GM23248 (cell line): Measurements from ENCODE around the gene PLCB4. TPM values are rescaled to one million over a fixed set of nuclear protein-coding genes. Genes with fewer than 3 reads are reported as not detected.

Experiments
- DNase-seq: peaks from one replicate; pipeline ENCODE4 v3.0.0-alpha.2; 2015
- H2AFZ ChIP-seq: fragments of 200-600 bp; sonication (generic); 2 replicates; pipeline ENCODE4 v1.6.1; 2016; ENCODE audit warnings: antibody characterized with exemption
- H3F3A ChIP-seq: fragments of 200-600 bp; sonication (generic); 2 replicates; pipeline ENCODE4 v1.6.1; 2016; ENCODE audit warnings: mild to moderate bottlenecking, antibody characterized with exemption, mixed run types; ENCODE audit not compliant: insufficient read depth
- H3K27ac ChIP-seq: fragments of 200-600 bp; sonication (generic); 2 replicates; pipeline ENCODE4 v1.5.1; 2016; ENCODE audit warnings: mild to moderate bottlenecking
- H3K27me3 ChIP-seq: fragments of 200-600 bp; sonication (generic); replicated peaks from 2 replicates; pipeline ENCODE4 v1.6.1; 2016; ENCODE audit warnings: mild to moderate bottlenecking; ENCODE audit not compliant: insufficient read depth
- H3K36me3 ChIP-seq: fragments of 200-600 bp; sonication (generic); 2 replicates; pipeline ENCODE4 v1.6.1; 2016; ENCODE audit warnings: low read depth, mild to moderate bottlenecking
- H3K4me1 ChIP-seq: fragments of 200-600 bp; sonication (generic); 2 replicates; pipeline ENCODE4 v1.6.1; 2016; ENCODE audit warnings: mild to moderate bottlenecking; ENCODE audit not compliant: insufficient read depth
- H3K4me2 ChIP-seq: fragments of 200-600 bp; sonication (generic); one replicate; pipeline ENCODE4 v1.6.1; 2016; ENCODE audit warnings: mild to moderate bottlenecking; ENCODE audit not compliant: unreplicated experiment
- H3K4me3 ChIP-seq: fragments of 200-600 bp; sonication (generic); 2 replicates; pipeline ENCODE4 v1.5.1; 2016; ENCODE audit warnings: mild to moderate bottlenecking
- H3K79me2 ChIP-seq: fragments of 200-600 bp; sonication (generic); 2 replicates; pipeline ENCODE4 v1.6.1; 2016; ENCODE audit warnings: mild to moderate bottlenecking; ENCODE audit not compliant: insufficient read depth
- H3K9ac ChIP-seq: fragments of 200-600 bp; sonication (generic); 2 replicates; pipeline ENCODE4 v1.6.1; 2016; ENCODE audit warnings: mild to moderate bottlenecking
- H3K9me2 ChIP-seq: fragments of 200-600 bp; sonication (generic); 2 replicates; pipeline ENCODE4 v1.6.1; 2016; ENCODE audit warnings: mixed run types, mild to moderate bottlenecking, moderate library complexity; ENCODE audit not compliant: insufficient read depth
- H3K9me3 ChIP-seq: fragments of 200-600 bp; sonication (generic); one replicate; pipeline ENCODE4 v1.6.1; 2017; ENCODE audit warnings: low read depth
- H4K20me1 ChIP-seq: fragments of 200-600 bp; sonication (generic); 2 replicates; pipeline ENCODE4 v1.6.0; 2016; ENCODE audit not compliant: insufficient read depth
- EZH2 ChIP-seq: fragments of 200-600 bp; sonication (generic); IDR thresholded peaks from 2 replicates; pipeline ENCODE4 v1.6.1; 2018; ENCODE audit warnings: antibody characterized with exemption, mild to moderate bottlenecking; ENCODE audit not compliant: insufficient read depth, poor library complexity, severe bottlenecking
- EZH2phosphoT487 ChIP-seq: fragments of 200-600 bp; sonication (generic); IDR thresholded peaks from 2 replicates; pipeline ENCODE4 v1.6.1; 2018; ENCODE audit warnings: antibody characterized with exemption, moderate library complexity, mild to moderate bottlenecking, low read depth; ENCODE audit not compliant: insufficient read depth
- WGBS, 2 experiments: methylation state at CpG; one replicate each; pipeline ENCODE4 v1.1.6; 2015 to 2017; ENCODE audit warnings: low lambda C conversion rate in 2 of 2, low coverage in 1 of 2; ENCODE audit errors: missing lambda C conversion rate in 2 of 2; 5-methylcytosine and 5-hydroxymethylcytosine counted together
- in situ Hi-C: fragments of 300-500 bp; cut with MboI; formaldehyde crosslinking; loops from 2 replicates; pipeline ENCODE4 v1.15.0; 2020
- polyA plus RNA-seq: library from polyadenylated mRNA; unstranded; fragments of >200 nt; fragmentation: Nextera tagmentation; extraction: Ambion mirVana; gene quantifications from 2 replicates; pipeline ENCODE4 v1.2.1, GENCODE V29; 2016
- total RNA-seq: library from RNA; depleted of rRNA; stranded (reverse); fragments of >200 nt; shearing (Covaris generic); gene quantifications from 2 replicates; pipeline ENCODE4 v1.2.3, GENCODE V29; 2014

The PLCB4 gene
- total and polyA plus RNA-seq, 2 experiments from 2014 or later = 5.0 to 9.5 TPM

GRCh38 chr20:9399322-9399721 lies 330.4 kb downstream of the PLCB4 start:
- H2AFZ ChIP-seq = no peak overlapping the region
- WGBS, 2 experiments = 86 to 97% methylated on average over 1 of the region's 1 CpG
- H3K4me1 ChIP-seq = peaks cover 13% of the 10 kb centered on the region
- no peaks in the 10 kb centered on the region for H3K9me2 ChIP-seq
- no peaks in the 10 kb centered on the region for H3K9me3 ChIP-seq
- in situ Hi-C loops = no loop called here
- TF ChIP-seq EZH2 = no peak
- no peak for TF ChIP-seq EZH2phosphoT487
- H3K4me2 ChIP-seq = no peak overlapping the region
- no peak overlapping the region for H3K4me3 ChIP-seq
- H3K9ac ChIP-seq = no peak overlapping the region
- no peak overlapping the region for H3K27ac ChIP-seq
- H3K27me3 ChIP-seq = no peaks in the 10 kb centered on the region
- peaks cover 9% of the 10 kb centered on the region; the same call in 1 of the 2 replicates for H3F3A ChIP-seq
- no peaks in the 10 kb centered on the region for H3K79me2 ChIP-seq
- H4K20me1 ChIP-seq = no peaks in the 10 kb centered on the region
- no peaks in the 10 kb centered on the region for H3K36me3 ChIP-seq
- DNase-seq = no peak

- WGBS, 2 experiments = 55 to 57% methylated on average over 4 of the region's 4 CpGs
- H2AFZ ChIP-seq = peak overlapping the region; percentile 14; the same call in 1 of the 2 replicates
- in situ Hi-C loops = loop anchor here (25.0 kb wide), 2 partner anchors 512 to 1037 kb away; partner anchors contain the start of genes MKKS and SLX4IP
- H3K4me1 ChIP-seq = peaks cover 13% of the 10 kb centered on the region
- peaks cover 9% of the 10 kb centered on the region; the same call in 1 of the 2 replicates for H3F3A ChIP-seq
- peak overlapping the region; percentile 31 for H3K4me2 ChIP-seq
- no peaks in the 10 kb centered on the region for H3K79me2 ChIP-seq
- no peak overlapping the region for H3K4me3 ChIP-seq
- no peak overlapping the region for H3K27ac ChIP-seq
- TF ChIP-seq EZH2 = no peak
- TF ChIP-seq EZH2phosphoT487 = no peak
- H3K9me3 ChIP-seq = no peaks in the 10 kb centered on the region
- DNase-seq = peak; percentile 22
- no peaks in the 10 kb centered on the region for H3K27me3 ChIP-seq
- no peaks in the 10 kb centered on the region for H4K20me1 ChIP-seq
- no peaks in the 10 kb centered on the region for H3K36me3 ChIP-seq
- H3K9ac ChIP-seq = no peak overlapping the region
- no peaks in the 10 kb centered on the region for H3K9me2 ChIP-seq
Measured at GRCh38 chr20:9400171-9401025, 331.5 kb downstream of the PLCB4 start.

GRCh38 chr20:9401371-9401770 lies 332.5 kb downstream of the PLCB4 start:
- H3K9me2 ChIP-seq = no peaks in the 10 kb centered on the region
- H3K36me3 ChIP-seq = no peaks in the 10 kb centered on the region
- H3K4me3 ChIP-seq = no peak overlapping the region
- no peaks in the 10 kb centered on the region for H3K9me3 ChIP-seq
- DNase-seq = no peak
- no peaks in the 10 kb centered on the region for H3K27me3 ChIP-seq
- peaks cover 9% of the 10 kb centered on the region; the same call in 1 of the 2 replicates for H3F3A ChIP-seq
- TF ChIP-seq EZH2 = no peak
- in situ Hi-C loops = loop anchor here (25.0 kb wide), 2 partner anchors 511 to 1036 kb away; partner anchors contain the start of genes MKKS and SLX4IP
- no peaks in the 10 kb centered on the region for H4K20me1 ChIP-seq
- 85 to 92% methylated on average over 3 of the region's 3 CpGs for WGBS, 2 experiments
- no peak overlapping the region for H3K4me2 ChIP-seq
- H3K79me2 ChIP-seq = no peaks in the 10 kb centered on the region
- peaks cover 13% of the 10 kb centered on the region for H3K4me1 ChIP-seq
- no peak overlapping the region for H3K9ac ChIP-seq
- H3K27ac ChIP-seq = no peak overlapping the region
- no peak overlapping the region for H2AFZ ChIP-seq

- in situ Hi-C loops = loop anchor here (25.0 kb wide), 2 partner anchors 510 to 1035 kb away; partner anchors contain the start of genes MKKS and SLX4IP
- WGBS, 2 experiments = 93 to 95% methylated on average over 6 of the region's 6 CpGs
Measured at GRCh38 chr20:9402141-9402540, 333.3 kb downstream of the PLCB4 start.

More at GRCh38 chr20:9402141-9402540, 333.3 kb downstream of the PLCB4 start:
- Histone ChIP-seq H3K4me1 (peaks cover 13% of the 10 kb centered on the region), H4K20me1 (no peaks in the 10 kb centered on the region), H3K9me2 (no peaks in the 10 kb centered on the region), H3K27me3 (no peaks in the 10 kb centered on the region), H3K9me3 (no peaks in the 10 kb centered on the region), H2AFZ (no peak overlapping the region), H3K4me2 (no peak overlapping the region), H3K4me3 (no peak overlapping the region), H3K27ac (no peak overlapping the region), H3K79me2 (no peaks in the 10 kb centered on the region), H3K9ac (no peak overlapping the region), H3F3A (peaks cover 9% of the 10 kb centered on the region; the same call in 1 of the 2 replicates), H3K36me3 (no peaks in the 10 kb centered on the region)
- no peak for DNase-seq
- TF ChIP-seq EZH2 (no peak), EZH2phosphoT487 (no peak)
